ENCODE measurements around the gene TOB1. TPM values are rescaled to one million over a fixed set of nuclear protein-coding genes. Genes with fewer than 3 reads are reported as not detected.

Gene TOB1
- total RNA-seq, 2 experiments from 2014 or later = 15.2 to 26.4 TPM

DNA sequence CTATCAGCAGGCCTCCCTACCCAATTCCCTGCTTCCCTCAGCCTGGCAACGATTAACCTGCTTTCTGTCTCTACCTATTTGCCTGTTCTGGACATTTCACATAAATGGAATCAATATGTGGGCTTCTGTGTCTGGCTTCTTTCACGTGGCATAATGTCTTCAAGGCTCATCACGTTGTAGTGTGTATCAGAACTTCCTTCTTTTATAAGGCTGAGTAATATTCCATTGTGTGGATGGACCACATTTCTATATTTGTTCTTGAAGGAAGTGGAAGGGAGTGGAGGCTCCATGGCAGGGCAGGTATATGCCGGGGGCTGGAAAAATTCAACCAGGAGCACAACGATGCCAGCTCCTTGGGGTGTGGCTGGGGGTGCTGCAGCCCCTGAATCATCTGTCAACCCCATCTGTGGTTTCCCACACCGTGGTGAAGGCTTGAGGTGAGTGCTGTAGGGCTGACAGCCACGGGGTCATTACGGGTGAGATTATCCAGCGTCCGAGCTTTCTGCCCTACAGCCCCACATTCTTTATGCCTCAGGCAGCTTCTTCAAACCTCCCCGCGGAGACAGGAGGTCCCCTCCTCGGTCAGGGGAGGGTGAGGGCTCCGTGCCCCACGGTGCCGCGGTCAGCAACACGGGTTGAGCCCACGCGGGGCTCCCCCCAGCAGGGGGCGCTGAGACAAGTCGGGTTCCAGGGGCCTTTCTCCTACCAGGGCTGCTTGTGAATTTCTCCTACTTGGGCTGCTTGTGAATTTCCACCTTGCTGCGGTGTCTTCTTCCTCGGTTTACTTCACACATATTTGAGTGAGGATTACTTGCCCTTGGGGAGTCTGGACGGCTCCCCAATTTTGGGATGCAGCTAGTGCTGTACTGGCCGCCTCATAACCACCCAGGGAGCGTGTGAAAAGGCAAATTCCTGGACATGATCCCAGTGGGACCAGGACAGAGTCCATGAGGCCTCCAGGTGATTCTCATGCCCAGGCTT, 49.1 kb downstream of the TOB1 start:
- ChIA-PET POLR2A (interaction anchor here (0.6 kb wide), 1 partner anchor 347 kb away, joined by 5 read pairs; no protein-coding TSS in a partner anchor), CTCF (ENCODE audit: unreplicated experiment) (no interaction called here)
- Histone ChIP-seq H3K9me2 (ENCODE audit: insufficient read depth, low read length) (no peaks in the 10 kb centered on the region), H3K79me2 (ENCODE audit: insufficient read depth, low read depth, low read length) (no peaks in the 10 kb centered on the region), H3K27ac (ENCODE audit: low read depth, low read length, poor library complexity, severe bottlenecking) (no peak overlapping the region), H4K20me1 (ENCODE audit: insufficient read depth, low read length) (no peaks in the 10 kb centered on the region), H3K4me3 (ENCODE audit: low read depth, low read length, poor library complexity, severe bottlenecking) (no peak overlapping the region), H3K9me3 (ENCODE audit: low read length) (no peaks in the 10 kb centered on the region), H3K4me2 (ENCODE audit: low read length) (no peak overlapping the region), H2AFZ (ENCODE audit: low read length) (no peak overlapping the region), H3K4me1 (ENCODE audit: insufficient read depth, low read length, poor library complexity, severe bottlenecking) (no peaks in the 10 kb centered on the region), H3K36me3 (ENCODE audit: insufficient read depth, low read length) (no peaks in the 10 kb centered on the region)
- no peak for TF ChIP-seq EZH2phosphoT487 (IDR thresholded peaks at IDR 0.05; ENCODE audit: borderline replicate concordance, low read depth, low read length)
- TF ChIP-seq, protein P1, sequence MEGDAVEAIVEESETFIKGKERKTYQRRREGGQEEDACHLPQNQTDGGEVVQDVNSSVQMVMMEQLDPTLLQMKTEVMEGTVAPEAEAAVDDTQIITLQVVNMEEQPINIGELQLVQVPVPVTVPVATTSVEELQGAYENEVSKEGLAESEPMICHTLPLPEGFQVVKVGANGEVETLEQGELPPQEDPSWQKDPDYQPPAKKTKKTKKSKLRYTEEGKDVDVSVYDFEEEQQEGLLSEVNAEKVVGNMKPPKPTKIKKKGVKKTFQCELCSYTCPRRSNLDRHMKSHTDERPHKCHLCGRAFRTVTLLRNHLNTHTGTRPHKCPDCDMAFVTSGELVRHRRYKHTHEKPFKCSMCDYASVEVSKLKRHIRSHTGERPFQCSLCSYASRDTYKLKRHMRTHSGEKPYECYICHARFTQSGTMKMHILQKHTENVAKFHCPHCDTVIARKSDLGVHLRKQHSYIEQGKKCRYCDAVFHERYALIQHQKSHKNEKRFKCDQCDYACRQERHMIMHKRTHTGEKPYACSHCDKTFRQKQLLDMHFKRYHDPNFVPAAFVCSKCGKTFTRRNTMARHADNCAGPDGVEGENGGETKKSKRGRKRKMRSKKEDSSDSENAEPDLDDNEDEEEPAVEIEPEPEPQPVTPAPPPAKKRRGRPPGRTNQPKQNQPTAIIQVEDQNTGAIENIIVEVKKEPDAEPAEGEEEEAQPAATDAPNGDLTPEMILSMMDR (conservative IDR thresholded peaks at IDR 0.05; ENCODE audit: low read length) = peak; percentile 86
- intact Hi-C loops (cut with micrococcal nuclease; ENCODE audit: unreplicated experiment) = no loop called here
- peak; percentile 54 for DNase-seq (ENCODE audit: low spot score)
- no TSS peak for BruUV-seq (replicated peaks)

DNA sequence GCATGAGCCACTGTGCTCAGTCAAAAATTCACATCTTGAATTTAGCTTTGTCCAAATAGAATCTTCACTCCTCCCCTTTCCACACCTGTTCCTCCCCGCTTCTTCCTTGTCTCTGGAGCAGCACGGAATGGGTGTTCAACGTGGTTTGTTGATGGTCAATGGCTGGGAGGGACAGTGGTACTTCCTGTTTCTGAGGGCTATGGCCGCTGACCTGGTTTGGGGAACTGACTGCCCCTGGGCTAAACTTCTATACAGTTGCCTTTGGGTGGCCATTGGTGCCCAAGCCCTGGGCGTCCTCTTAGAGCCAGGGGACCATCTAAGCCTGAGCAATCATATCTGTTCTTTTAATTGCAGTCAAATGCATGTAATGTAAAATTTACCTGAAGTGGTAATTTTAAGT, 49.9 kb downstream of the TOB1 start:
- no peaks in the 10 kb centered on the region for H3K4me1 ChIP-seq (ENCODE audit: insufficient read depth, low read length, poor library complexity, severe bottlenecking)
- H3K36me3 ChIP-seq (ENCODE audit: insufficient read depth, low read length) = no peaks in the 10 kb centered on the region
- no peaks in the 10 kb centered on the region for H3K79me2 ChIP-seq (ENCODE audit: insufficient read depth, low read depth, low read length)
- no peak overlapping the region for H2AFZ ChIP-seq (ENCODE audit: low read length)
- ChIA-PET POLR2A (no interaction called here), CTCF (ENCODE audit: unreplicated experiment) (no interaction called here)
- H3K9me2 ChIP-seq (ENCODE audit: insufficient read depth, low read length) = no peaks in the 10 kb centered on the region
- no TSS peak for BruUV-seq (replicated peaks)
- no peak overlapping the region for H3K27ac ChIP-seq (ENCODE audit: low read depth, low read length, poor library complexity, severe bottlenecking)
- H3K4me3 ChIP-seq (ENCODE audit: low read depth, low read length, poor library complexity, severe bottlenecking) = no peak overlapping the region
- no peaks in the 10 kb centered on the region for H4K20me1 ChIP-seq (ENCODE audit: insufficient read depth, low read length)
- H3K4me2 ChIP-seq (ENCODE audit: low read length) = no peak overlapping the region
- DNase-seq (ENCODE audit: low spot score) = no peak
- no peaks in the 10 kb centered on the region for H3K9me3 ChIP-seq (ENCODE audit: low read length)
- intact Hi-C loops (cut with micrococcal nuclease; ENCODE audit: unreplicated experiment) = no loop called here
- TF ChIP-seq, protein P1 (conservative IDR thresholded peaks at IDR 0.05; ENCODE audit: low read length) = no peak
- no peak for TF ChIP-seq EZH2phosphoT487 (IDR thresholded peaks at IDR 0.05; ENCODE audit: borderline replicate concordance, low read depth, low read length)

DNA sequence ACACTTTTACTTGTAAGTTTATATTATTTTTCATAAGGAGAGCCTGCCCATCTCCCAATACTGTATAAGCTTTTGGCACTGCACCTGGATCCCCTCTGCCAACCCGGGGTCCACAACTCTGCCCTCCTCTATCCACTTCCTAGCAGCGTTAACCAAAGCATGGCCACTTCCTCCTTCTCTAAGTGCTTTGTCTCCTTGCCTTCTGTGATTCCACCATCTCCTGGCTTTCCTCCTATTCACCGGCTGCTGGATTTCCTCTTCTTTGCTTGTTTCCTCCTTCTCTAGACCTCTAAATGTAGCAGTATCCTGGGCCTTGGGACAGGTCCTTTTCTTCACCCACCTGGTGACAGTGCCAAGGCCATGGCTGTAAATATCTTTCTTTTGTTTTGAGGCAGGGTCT, 50.8 kb downstream of the TOB1 start:
- Histone ChIP-seq H3K36me3 (ENCODE audit: insufficient read depth, low read length) (no peaks in the 10 kb centered on the region), H4K20me1 (ENCODE audit: insufficient read depth, low read length) (no peaks in the 10 kb centered on the region), H3K9me3 (ENCODE audit: low read length) (no peaks in the 10 kb centered on the region), H3K9me2 (ENCODE audit: insufficient read depth, low read length) (no peaks in the 10 kb centered on the region), H3K4me1 (ENCODE audit: insufficient read depth, low read length, poor library complexity, severe bottlenecking) (no peaks in the 10 kb centered on the region), H3K79me2 (ENCODE audit: insufficient read depth, low read depth, low read length) (no peaks in the 10 kb centered on the region), H3K27ac (ENCODE audit: low read depth, low read length, poor library complexity, severe bottlenecking) (no peak overlapping the region), H2AFZ (ENCODE audit: low read length) (no peak overlapping the region), H3K4me2 (ENCODE audit: low read length) (no peak overlapping the region), H3K4me3 (ENCODE audit: low read depth, low read length, poor library complexity, severe bottlenecking) (no peak overlapping the region)
- TF ChIP-seq EZH2phosphoT487 (IDR thresholded peaks at IDR 0.05; ENCODE audit: borderline replicate concordance, low read depth, low read length) = no peak
- TF ChIP-seq, protein P1 (conservative IDR thresholded peaks at IDR 0.05; ENCODE audit: low read length) = no peak
- intact Hi-C loops (cut with micrococcal nuclease; ENCODE audit: unreplicated experiment) = no loop called here
- DNase-seq (ENCODE audit: low spot score) = no peak
- ChIA-PET POLR2A (interaction anchor here (0.6 kb wide), 1 partner anchor 32 kb away, joined by 5 read pairs; no protein-coding TSS in a partner anchor), CTCF (ENCODE audit: unreplicated experiment) (no interaction called here)
- BruUV-seq (replicated peaks) = no TSS peak
